Stimulated activated CD8-positive, alpha-beta memory T cell treated with anti-CD3 and anti-CD28 coated beads, Interleukin-7, amount 100 ng/mL, for 4 hours (primary cell): Measurements from ENCODE around the gene FCN2.

Experiments used
- DNase-seq, 2 donors: peaks; one replicate each; pipeline ENCODE4 v3.0.0-alpha.2; 2020; ENCODE audit warnings: low read depth in 2 of 2

Gene FCN2

GRCh38 chr9:134932606-134933005 is 52.0 kb downstream of the FCN2 start:
- no peak for DNase-seq

- DNase-seq = no peak
These were observed 52.6 kb downstream of the FCN2 start for GRCh38 chr9:134933076-134933659.

- no peak for DNase-seq
These were observed 54.5 kb downstream of the FCN2 start for GRCh38 chr9:134935056-134935640.

DNA sequence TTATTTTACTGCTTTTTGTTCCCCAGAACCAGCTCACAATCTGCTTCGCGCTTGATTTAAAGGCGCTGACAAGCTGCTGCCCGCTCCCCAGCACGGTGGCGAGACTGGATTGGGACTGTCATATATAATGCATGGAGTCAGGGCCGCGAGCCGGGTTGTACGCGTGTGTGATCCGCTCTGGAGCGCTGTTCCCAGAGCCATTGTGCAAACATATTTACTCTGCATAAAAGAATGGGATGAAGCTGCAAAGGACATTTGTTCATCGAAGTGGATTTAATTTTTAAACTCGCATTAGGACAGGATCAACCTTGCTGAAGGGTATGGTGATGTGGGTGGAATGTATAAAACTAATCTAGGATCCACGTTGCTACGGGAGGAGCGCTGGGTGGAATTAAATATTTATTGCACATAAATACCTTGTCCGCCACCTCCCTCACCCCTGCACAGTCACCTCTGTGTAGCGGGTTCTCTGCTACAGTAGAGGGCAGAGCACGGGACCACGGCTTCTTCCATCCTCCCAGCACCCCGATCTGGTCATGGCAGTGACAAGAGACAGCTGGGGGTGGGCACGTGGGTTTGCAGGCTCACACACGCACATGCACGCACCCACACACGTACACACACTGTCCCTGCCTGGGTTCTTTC is 55.2 kb downstream of the FCN2 start:
- no peak for DNase-seq

GRCh38 chr9:134936346-134937163 is 55.9 kb downstream of the FCN2 start:
- no peak for DNase-seq
